ENCODE data around the gene NEUROD1.
A peak's percentile ranks its signal among the peaks of the same experiment; 100 is the strongest.

The NEUROD1 gene

DNA sequence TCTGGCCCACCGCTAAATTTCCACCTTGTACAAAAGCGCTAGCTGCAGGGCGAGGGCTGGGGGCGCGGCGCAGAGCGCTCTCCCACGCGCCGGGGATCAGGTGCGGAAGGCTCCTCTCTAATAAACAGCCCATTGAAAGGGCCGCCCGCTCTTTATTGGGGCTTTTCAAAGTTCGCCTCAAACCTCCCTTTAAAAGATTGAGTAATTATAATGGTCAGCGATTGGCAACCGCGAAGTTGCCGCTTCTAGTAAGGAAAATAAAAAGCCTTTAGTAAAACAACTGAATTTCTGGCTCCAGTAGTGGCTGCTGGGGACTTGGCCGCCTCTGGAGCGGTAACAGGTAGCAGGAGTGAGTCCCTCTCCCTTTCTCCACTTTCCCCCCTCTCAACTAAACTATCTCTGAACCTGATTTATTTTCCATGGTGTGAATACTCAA is 755 bp downstream of the NEUROD1 start:
- DNase-seq, result no peak

DNA sequence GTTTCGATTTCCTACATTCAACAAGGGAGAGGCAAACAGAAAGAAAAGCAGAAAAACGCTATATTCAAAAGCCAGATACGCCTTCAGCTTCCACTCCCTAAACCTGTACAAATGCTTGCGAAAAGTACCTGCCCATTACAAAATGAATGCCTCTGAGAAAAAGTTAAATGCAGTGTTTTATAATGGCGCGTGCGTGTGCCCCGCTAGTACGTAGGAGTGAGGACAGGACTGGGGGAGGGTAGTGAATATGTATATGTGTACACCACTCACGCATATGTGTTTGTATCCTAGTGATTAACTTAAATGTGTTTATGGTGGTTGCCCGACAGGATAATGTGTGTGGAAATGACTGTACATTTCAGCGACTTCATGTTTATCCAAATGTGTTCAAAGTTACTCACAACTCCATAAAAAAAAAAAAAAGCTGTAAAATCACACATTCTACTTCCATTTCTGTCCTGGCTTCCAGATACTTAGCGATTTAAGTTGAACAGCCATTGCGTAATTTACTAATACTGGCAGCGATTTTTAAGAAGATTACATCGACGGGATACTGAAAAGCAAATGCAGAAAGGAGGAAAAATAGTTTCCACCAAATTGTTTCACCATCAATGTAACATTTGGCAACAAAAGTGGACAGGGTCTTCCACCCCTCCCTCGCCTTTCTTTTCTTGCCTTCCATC is 1.3 kb downstream of the NEUROD1 start:
- DNase-seq, result no peak

DNA sequence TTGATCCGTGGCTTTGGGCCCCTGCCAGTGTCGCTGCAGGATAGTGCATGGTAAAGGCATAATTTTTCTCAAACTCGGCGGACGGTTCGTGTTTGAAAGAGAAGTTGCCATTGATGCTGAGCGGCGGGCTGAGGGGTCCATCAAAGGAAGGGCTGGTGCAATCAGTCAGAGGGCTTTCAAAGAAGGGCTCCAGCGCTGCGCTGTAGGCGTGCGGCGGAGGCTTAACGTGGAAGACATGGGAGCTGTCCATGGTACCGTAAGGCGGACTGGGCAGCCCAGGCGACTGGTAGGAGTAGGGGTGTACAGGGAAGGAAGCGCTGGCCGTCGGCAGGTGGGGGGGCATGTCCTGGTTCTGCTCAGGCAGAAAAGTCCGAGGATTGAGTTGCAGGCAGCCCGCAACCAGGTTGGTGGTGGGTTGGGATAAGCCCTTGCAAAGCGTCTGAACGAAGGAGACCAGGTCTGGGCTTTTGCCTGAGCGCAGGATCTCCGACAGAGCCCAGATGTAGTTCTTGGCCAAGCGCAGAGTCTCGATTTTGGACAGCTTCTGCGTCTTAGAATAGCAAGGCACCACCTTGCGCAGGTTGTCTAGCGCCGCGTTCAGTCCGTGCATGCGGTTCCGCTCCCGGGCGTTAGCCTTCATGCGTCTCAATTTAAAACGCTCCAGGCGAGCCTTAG is 2.3 kb downstream of the NEUROD1 start:
- peak; percentile 52 to 68 for DNase-seq

DNA sequence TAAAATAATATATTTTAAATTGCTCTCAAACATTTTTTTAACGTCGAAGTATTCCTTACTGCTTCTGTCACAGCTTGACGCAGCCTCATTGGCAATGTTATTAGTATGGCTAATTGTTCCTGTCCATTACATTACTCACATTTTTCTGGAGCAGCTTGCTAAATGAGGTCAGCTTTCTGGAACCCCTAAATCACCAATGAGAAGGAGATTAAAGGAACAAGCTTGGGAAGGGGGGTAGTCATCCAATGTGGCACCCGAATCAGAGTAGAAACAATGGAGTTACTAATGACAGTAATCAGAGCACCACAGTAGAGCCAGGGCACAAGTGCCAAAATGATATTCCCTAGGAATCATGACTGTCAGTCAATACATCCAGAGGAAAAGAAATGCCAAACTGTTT is 5.1 kb downstream of the NEUROD1 start:
- no peak for DNase-seq

DNA sequence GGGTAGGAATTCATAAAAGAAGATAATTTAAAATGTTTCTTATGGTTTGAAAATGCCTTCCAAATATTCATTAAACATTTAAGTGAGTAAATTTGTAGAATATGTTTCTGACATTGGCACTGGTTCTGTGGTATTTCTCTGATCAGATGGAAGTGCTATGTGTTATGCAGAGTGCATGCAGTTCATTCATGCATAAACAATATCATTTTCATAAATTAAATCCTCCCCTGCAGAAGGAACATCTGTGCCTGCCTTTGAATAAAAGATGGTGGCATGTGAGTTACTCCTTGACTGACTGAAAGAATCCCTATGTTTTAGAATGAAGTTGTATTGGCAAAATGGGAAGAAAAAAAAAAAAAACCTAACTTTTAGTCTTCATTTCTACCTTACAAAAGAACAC is 5.9 kb downstream of the NEUROD1 start:
- DNase-seq, result no peak

DNA sequence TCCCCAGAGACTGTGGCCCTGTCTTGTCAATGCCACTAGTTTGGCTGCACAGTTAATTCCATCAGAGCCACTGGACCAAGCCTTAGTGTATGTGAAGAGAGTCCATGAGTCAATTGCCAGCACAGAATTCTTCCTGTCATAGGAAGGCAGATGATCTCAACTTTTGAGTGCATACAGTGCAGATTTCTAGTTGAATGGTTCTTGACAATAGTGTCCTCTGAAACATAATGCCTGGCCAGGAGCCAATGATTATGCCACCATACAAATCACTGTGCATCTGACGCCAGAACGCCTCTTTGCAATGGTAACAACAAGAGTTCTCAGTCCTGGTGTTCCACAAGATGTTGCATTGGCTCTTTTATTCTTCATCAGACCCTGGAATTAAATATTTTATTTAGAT is 7.1 kb downstream of the NEUROD1 start:
- DNase-seq, result no peak

DNA sequence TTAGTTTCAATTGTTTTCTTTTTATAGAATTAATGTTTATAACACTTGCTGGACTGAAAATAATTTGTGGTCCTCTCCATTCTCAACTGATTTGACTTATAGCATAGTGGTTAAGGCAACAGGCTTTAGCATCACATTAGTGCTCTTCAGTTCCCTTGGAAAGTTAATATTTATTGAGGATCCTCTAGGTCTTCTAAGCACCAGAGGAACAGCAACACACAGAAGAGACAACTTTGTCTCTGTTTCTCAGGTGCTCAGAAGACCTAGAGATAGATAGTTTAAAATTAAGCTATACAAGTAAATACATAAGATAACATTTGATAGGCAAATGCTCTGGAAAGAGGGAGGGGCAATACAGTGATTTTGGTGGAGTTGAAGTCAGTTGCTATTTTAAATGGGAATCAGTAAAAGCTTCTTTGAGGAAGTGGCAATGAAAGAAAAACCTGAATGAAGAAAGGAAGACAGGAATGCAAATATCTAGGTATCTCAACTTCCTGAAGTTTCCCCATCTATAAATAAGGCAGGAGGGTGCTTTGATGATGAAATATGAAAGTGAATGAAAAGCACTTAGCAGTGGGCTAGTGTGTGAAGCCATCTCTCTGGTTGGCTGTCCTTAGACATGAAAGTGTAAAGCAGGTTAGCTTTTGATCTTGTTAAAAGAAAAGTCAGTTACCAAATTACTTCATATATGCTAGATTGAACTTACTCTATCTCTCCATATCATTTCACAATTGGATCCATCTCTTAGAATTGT is 7.9 kb downstream of the NEUROD1 start:
- DNase-seq, result no peak

DNA sequence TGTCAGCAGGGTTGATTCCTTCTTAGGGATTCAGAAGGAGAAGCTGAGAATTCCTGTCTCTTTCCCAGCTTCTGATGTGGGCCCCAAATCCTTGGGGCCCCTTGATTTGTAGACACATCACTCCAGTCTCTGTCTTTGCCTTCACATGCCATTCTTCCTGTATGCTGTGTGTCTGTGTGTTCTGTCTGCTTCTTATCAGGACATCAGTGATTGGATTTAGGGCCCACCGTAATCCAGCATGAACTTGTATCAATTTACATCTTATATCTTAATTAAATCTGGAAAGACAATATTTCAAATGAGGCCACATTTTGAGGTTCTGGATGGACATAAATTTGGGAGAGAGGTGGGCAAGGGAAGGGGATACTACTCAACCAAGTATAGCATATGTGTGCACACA is 9.7 kb downstream of the NEUROD1 start:
- DNase-seq, result no peak

DNA sequence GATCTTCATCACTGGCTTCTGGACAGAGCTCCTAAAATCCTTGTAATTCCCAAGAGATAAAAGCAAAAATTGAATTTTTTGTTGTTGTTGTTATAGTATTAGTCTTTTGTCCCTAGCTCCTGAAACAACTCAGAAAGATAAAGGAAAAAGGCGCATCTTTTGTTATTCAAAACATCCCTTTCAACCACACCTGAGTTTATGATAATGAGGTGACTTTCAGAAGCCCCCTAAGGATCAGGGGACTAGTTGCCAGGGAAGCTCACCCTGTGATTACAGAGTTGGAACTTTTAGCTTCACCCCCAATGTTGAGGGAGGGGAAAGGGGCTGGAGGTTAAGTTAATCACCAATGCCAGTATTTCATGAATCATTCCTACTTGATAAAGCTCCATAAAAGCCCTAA is 13.1 kb downstream of the NEUROD1 start:
- no peak for DNase-seq

DNA sequence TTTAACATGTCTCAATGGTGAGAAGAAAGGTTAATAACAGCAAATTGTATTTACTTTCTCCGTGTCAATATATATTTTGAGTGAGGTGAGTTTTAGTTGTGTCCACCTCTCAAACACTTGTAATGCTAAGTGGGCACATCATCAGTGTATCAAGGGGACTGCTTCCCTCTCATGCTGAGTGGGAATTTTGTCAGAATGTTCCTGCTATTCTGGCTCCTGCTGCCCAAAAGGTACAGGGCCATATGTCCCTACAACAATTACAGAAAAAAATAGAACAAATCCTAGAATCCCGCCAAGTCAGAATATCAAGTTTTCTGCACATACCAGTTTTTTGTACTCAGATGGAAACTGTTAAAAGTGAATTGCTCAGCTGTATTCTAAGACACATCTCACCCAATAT is 18.0 kb downstream of the NEUROD1 start:
- no peak for DNase-seq

DNA sequence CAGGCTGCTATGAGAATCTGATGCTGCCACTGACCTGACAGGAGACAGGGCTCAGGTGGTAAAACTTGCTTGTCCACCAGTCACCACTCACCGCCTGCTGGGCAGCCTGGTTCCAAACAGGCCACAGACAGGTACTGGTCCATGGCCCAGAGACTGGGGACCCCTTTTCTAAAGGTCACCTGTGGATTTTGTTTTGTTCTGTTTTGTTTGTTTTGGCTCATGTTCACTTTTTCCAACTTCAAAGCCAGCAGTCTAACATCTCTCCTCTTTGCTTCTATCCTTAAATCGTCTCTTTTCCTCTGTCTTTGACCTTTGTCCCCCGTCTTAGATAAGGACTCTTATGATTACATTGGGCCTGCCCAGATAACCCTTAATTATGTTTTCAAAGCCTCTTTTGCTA is 20.1 kb downstream of the NEUROD1 start:
- DNase-seq, result no peak

DNA sequence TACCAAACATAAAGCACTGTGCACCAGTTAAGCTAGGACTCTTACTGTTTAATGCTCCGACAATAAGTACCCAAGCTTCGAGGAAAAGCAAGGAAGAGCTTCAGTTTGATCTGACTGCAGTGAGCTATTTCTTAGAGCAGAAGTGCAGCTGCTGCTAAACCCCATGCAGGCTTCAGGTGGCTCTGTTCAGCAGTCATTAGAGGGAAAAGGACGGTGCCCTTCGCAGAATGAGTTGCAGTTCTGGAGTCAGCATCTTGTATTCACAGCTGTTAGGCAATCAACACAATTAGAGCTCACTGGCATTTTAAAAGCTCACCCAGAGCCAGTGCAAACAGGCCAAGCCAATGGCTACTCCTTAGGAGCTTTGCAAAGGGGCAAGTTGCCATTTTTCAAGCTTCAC is 21.9 kb downstream of the NEUROD1 start:
- DNase-seq, result no peak

DNA sequence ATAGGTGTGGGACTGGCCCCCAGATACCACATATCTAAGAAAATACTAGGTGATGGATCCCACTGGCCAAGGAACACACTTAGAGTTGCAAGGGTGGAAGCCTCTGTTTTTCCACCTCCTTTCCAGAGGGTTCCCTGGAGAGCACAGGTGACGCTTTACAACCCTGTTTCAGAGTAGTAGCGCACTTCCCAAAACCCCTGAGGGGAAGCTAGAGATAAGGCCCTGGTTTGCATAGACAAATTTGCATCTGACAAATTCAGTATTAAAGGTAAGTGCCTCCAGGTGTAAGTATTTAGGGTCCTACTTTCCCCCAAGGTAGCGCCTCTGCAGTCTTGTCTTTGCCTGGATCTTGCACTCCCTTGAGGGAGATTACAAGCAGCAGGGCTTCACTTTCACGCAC is 22.9 kb downstream of the NEUROD1 start:
- no peak for DNase-seq

DNA sequence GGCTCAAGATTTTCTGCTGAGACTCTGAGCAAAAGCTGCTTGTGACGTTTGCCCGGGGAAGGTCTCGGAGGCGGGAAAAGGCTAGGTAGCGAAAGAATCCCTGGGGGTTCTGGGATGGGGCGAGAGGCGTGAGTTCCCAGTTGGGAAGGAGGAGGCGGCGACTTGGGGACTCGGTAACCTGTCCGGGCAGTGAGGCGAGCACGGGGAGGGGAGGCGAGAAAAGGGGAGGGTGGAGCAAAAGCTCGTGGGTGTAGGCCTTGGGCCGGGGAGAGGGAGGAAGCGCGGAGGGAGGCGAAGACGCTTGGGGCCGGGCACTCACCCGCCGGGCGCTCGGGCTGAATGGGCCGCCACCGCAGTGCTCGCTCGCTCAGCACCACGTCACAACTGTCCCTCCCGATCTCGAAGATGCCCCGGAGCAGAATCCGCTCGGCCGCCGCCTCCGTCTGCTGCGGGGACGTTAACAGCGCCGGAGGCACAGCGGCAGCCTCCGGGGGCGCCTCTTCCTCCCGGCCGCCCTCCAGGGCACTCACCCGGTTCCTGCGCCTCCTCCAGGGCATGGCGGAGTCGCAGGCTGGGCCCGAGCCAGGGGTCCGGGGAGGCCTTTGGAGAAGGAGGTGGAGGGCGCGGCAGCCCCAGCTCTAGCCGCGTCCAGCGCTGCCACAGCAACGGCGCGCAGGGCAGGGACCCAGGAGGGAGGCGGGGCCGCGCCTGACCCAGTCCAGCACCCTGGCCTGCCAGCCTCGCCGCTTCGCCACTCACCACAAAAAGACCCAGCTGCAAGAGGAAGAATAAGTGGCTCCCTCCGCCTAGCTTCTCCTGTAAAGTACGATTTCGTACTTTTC is 23.6 kb downstream of the NEUROD1 start, which contains the start of gene CERKL:
Gene CERKL (minus strand): TSS at position 656 of the 842 bp plus-strand sequence. CDS start 99 bp downstream, at position 557.
- DNase-seq, result peak; percentile 18 to 20

DNA sequence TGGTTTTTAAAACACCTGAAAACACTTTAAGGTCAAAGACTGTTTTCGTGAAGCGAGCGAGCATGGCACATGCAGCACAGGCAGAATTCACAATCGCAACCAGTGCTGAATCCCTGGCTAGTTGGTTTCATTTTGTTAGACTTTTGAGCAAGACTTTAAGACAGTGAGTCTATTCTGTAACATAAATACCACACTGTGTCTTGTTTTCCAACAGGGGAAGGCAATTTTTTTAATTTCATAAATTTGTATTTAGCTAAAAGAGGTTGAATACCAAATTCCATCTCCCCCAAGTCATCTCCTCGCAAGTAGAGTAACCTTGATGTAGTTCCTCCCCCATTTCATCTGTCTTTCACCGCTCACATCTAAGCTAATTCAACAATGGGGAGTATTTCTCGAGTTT is 24.8 kb downstream of the NEUROD1 start:
- no peak for DNase-seq

DNA sequence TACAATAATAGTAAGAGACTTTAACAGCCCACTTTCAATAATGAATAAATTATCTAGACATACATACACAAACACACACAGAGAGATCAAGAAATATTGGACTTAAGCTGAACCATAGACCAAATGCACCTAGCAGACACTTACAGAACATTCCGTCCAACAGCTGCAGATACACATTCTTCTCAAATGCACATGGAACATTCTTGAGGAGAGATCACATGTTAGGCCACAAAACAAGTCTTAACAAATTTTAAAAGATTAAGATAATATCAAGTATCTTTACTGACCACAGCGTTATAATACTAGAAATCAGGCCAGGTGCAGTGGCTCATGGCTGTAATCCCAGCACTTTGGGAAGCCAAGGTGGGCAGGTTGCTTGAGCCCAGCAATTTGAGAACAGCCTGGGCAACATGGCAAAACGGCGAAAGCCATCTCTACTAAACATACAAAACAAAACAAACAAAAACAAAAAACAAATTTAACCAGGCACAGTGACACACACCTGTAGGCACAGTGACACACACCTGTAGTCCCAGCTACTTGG is 30.8 kb downstream of the NEUROD1 start:
- DNase-seq, result no peak

DNA sequence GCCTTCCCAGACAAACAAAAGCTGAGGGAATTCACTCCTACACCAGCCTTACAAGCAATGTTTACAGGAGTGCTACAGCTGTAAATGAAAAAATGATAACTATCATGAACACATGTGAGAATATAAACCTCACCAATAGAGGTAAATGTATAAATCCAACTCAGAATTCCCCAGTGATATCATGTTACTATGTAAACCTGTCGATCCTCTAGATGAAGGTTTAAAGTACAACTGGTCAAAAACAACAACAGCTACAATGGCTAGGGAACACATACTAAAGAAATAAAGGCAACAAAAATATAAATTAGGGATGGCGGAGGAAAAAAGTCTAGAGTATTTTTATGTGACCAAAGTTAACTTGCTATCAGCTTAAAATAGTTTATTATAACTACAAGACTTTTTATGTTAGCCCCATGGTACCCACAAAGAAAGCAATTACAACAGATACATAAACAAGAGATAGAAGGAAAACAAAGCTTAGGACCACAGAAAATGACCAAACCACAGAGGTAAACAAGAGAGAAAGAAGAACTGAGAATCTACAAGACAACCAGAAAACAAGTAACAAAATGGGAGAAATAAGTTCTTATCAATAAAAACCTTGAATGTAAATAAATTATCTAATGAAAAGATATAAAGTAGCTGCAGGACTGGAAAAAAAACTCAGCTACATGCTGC is 31.7 kb downstream of the NEUROD1 start:
- DNase-seq, result no peak

DNA sequence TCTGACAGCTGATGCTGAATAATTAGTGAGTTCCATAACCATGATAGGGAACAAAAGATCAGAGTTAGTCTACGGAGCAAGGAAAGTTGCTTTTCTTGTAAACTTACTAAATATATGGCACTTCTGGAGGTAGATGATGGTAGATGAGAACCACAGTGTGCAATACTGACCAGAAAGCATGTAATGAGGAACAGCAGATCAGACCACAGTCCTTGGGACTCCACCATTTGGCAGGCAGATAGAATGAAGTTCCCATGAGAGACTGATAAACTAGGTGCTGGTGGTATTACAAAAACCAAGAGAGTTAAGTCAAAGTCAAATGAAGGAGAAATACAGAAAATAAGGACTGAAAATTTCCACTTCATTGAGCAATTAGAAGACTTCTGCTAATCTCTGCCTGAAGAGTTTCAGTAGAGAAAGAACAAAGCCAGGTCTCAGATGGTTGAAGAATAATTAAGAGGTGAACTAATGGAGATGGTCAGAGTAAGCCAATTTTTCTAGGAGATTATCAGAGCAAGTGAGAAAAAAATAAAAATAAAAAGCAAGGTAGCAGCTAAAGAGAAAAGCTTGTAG is 33.8 kb downstream of the NEUROD1 start:
- no peak for DNase-seq

DNA sequence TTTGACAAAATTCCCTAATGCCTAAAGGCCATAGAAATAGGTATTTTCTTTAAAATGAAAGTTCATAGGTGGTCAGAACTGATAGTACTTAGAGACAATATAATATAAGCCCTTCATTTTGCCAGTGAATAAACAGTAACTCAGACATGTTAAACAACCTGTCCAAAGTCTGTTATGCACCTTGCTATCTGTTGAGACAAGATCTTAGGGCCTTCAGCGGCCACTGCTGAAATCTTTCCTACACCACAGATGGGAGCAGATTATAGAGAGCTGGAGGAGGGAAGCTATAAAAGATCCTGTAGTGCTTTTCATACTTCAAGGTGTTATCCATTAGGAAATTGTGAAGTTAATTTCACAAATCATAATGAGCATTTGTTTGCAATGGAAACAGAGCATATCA is 37.2 kb downstream of the NEUROD1 start:
- DNase-seq, result no peak

DNA sequence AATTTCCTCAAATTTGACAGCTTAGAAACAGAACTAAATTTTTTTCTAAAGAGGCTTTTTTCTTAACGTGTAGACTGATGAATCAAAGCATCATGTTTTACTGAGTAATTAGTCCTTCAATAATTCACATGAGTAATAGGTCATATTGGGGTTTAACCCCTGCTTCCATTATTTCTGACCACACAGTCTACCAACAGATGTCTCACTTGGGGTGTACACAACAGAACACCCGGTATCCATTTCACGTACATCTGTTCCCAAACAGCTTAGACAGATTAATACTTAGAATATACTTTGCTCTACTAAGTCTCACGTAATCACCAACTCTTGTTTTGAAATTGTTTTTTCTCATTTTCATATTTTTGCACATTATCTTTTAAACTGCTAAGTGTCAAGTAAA is 38.2 kb downstream of the NEUROD1 start:
- no peak for DNase-seq

DNA sequence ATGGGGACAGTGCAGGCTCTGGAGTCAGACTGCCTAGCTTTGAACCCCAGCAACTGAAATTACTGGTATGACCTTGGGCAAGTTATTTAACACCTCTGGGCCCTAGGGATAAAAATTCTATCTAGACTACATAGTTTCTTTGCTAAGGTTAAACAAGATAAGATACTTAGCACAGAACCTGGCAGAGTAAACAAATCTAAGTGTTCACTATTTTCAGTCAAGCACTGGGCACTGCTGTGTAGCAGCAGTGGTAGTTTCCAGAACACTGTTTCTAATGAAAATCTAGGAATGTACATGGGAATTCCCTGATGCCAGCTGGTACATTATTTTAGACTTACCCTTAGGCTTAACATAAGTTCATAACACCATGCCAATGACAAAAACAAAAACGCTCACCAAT is 40.6 kb downstream of the NEUROD1 start:
- DNase-seq, result no peak

Measured in inflammatory macrophage treated with lipopolysaccharide for 1 hour (primary cell).